Lower lobe of right lung (tissue), 2 donors: Measurements from ENCODE around the gene TBCEL. TPM values are rescaled to one million over a fixed set of nuclear protein-coding genes. Genes with fewer than 3 reads are reported as not detected.

Experiments
- ATAC-seq, 2 donors: fragments of 200-7000 bp; cut with Tn5 transposase; one replicate each; pipeline ENCODE4 v1.9.1; 2020 to 2022; ENCODE audit warnings: mild to moderate bottlenecking in 2 of 2, moderate library complexity in 2 of 2
- DNase-seq: peaks from one replicate; pipeline ENCODE4 v3.0.0-alpha.2; 2020
- H3K27ac ChIP-seq: fragments of 200-600 bp; one replicate; pipeline ENCODE4 v1.8.0; 2022
- H3K27me3 ChIP-seq: fragments of 200-600 bp; one replicate; pipeline ENCODE4 v1.8.0; 2022; ENCODE audit warnings: low read depth
- H3K36me3 ChIP-seq: fragments of 200-600 bp; one replicate; pipeline ENCODE4 v1.8.0; 2022; ENCODE audit warnings: mild to moderate bottlenecking
- H3K4me1 ChIP-seq: fragments of 200-600 bp; one replicate; pipeline ENCODE4 v1.8.0; 2022
- H3K4me3 ChIP-seq: fragments of 200-600 bp; one replicate; pipeline ENCODE4 v1.8.0; 2022; ENCODE audit warnings: mild to moderate bottlenecking
- H3K9me3 ChIP-seq: fragments of 200-600 bp; one replicate; pipeline ENCODE4 v1.8.0; 2022
- CTCF ChIP-seq: fragments of 200-600 bp; IDR thresholded peaks from one replicate; pipeline ENCODE4 v1.8.0; 2022; ENCODE audit warnings: antibody characterized with exemption, mild to moderate bottlenecking
- intact Hi-C: fragments of 100-400 bp; cut with DNase I; formaldehyde crosslinking; loops from one replicate; pipeline ENCODE4 v1.11.0; 2022
- total RNA-seq: library from RNA; stranded (reverse); fragmentation: NEBNext Ultra II Directional; extraction: Animal tissue kit (Norgen Biotek cat#: 25700); gene quantifications from one replicate; pipeline ENCODE4 v1.2.1, GENCODE V29; 2021
- donor health status: DM: no; HTN: yes; CAD: no; lungs with severe emphysema.

The TBCEL gene
- total RNA-seq, 1 donor from 2014 or later = 38.7 TPM

GRCh38 chr11:121137005-121137404 lies 113.1 kb downstream of the TBCEL start:
- no peak overlapping the region for H3K27ac ChIP-seq
- H3K27me3 ChIP-seq = no peaks in the 10 kb centered on the region
- no peak for TF ChIP-seq CTCF
- ATAC-seq (no peak), DNase-seq (no peak)
- intact Hi-C loops = no loop called here
- no peaks in the 10 kb centered on the region for H3K36me3 ChIP-seq
- H3K4me1 ChIP-seq = no peaks in the 10 kb centered on the region
- no peak overlapping the region for H3K4me3 ChIP-seq
- no peaks in the 10 kb centered on the region for H3K9me3 ChIP-seq

- no peaks in the 10 kb centered on the region for H3K4me1 ChIP-seq
- no peak for DNase-seq
- no peak for ATAC-seq
- no peaks in the 10 kb centered on the region for H3K9me3 ChIP-seq
- H3K4me3 ChIP-seq = no peak overlapping the region
- H3K27ac ChIP-seq = no peak overlapping the region
- no peak for TF ChIP-seq CTCF
- intact Hi-C loops = no loop called here
- H3K36me3 ChIP-seq = no peaks in the 10 kb centered on the region
- no peaks in the 10 kb centered on the region for H3K27me3 ChIP-seq
These were observed 114.4 kb downstream of the TBCEL start for GRCh38 chr11:121138259-121138658.

- Histone ChIP-seq H3K4me3 (no peak overlapping the region), H3K27me3 (no peaks in the 10 kb centered on the region), H3K9me3 (no peaks in the 10 kb centered on the region), H3K36me3 (no peaks in the 10 kb centered on the region), H3K4me1 (no peaks in the 10 kb centered on the region), H3K27ac (no peak overlapping the region)
- ATAC-seq = no peak
- intact Hi-C loops = no loop called here
- DNase-seq = no peak
- no peak for TF ChIP-seq CTCF
These were observed 116.5 kb downstream of the TBCEL start for GRCh38 chr11:121140369-121140768.

Other genes starting within 250 kb of the TBCEL start
- 0.59 TPM for gene TECTA, start 77.1 kb downstream of the TBCEL start, total RNA-seq